GM21825 (cell line): ENCODE data around the gene IL25.
"Not testable (repeated sequence)": the region's sequence is repeated elsewhere in the genome, so short reads cannot be mapped to it uniquely, and the experiment has no call there.

ENCODE experiments used
- ATAC-seq: cut with Tn5 transposase; IDR thresholded peaks from one replicate; pipeline ENCODE4 v1.9.1; 2021; ENCODE audit warnings: mild to moderate bottlenecking, moderate library complexity; ENCODE audit not compliant: unreplicated experiment

IL25 gene

DNA sequence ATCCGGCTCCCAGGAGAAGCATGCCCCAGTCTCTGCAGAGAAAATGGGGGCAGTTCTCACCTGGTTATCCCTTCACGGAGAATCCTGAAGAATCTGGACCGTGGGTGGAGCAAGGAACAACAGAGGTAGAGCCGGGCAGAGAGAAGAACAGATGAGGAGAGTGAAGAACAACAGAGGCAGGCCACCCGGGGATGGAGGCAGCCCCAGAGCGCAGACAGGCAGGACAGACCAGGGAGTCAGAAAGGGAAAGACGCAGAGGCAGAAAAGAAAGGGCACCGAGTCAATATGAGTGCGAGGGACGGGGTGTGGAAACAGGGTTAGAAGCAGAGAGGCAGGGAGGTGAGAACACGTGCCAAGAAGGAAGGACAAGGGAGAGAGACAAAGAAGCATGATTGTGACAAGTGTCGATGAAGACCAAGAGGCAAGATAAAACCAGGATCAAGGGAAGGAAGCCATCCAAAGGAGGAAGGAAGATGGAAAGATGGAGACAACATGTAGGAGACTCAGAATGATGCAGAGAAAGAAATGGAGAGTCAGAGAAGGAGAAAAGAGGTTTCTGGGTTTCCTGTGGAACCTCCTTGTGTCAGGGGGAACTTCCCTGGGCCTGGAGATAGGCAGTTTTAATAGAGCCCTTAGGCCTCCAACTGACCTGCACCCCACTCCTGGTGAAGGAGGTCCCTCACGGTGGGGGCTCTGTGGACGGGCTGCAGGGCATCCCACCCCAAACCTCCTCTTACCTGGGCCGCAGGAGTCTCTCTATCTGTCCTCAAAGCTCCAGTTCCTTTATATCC lies 35.1 kb downstream of the IL25 start, which contains the start of gene MYH6:
Gene MYH6, minus strand, starts transcription at position 758 of the 791 bp plus-strand sequence. CDS start 1,050 bp downstream, outside the sequence.
- no peak for ATAC-seq

DNA sequence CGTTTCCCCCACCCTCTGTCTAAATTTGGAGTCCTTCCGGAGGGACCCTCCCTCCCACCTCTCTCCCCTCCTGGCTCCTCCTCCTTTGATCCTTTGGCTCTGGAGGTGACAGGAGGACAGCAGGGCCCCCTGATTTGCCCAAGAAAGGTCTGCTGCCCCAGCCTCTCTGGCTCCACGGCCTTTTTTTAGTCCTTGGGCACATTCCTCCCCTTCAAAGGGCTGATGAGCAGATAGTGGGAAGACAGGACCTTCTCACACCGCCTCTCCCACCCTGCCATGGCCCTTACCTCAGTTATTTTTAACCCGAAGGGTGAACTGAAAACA lies 35.7 kb downstream of the IL25 start:
- no peak for ATAC-seq

GRCh38 chr14:23409475-23409874 lies 36.9 kb downstream of the IL25 start:
- no peak for ATAC-seq

DNA sequence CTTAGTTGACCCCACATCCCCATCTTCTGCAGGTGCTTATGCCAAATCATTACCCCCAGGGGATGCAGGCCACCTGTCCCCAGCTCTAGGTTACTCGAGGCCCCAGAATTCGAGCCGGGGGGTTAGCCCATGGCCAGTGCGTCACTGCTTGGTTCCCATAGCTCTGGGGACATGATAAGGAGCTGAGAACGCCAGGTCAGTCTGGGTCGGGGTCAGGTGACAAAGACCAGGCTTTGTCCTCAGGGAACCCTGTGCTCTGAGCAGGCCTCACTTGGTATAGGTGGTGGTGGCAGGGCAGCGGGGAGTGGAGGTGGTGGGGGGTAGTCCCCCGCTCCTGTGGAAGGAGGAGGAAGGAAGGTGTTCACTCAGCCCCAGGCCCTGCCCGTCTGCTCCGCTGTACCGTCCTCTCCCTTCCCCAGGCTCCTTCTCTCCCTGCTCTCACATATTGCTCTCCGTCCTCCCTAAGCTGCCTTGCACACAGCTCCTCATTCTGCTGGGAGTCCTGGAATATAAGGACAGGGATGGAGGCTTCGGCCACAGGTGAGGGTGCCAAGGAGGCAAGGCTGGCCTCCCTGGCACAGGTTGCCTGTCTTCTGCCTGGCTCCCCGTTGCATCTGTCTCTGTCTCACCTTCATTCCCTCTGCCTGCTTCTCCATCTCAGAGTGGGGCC lies 37.5 kb downstream of the IL25 start:
- ATAC-seq = no peak

DNA sequence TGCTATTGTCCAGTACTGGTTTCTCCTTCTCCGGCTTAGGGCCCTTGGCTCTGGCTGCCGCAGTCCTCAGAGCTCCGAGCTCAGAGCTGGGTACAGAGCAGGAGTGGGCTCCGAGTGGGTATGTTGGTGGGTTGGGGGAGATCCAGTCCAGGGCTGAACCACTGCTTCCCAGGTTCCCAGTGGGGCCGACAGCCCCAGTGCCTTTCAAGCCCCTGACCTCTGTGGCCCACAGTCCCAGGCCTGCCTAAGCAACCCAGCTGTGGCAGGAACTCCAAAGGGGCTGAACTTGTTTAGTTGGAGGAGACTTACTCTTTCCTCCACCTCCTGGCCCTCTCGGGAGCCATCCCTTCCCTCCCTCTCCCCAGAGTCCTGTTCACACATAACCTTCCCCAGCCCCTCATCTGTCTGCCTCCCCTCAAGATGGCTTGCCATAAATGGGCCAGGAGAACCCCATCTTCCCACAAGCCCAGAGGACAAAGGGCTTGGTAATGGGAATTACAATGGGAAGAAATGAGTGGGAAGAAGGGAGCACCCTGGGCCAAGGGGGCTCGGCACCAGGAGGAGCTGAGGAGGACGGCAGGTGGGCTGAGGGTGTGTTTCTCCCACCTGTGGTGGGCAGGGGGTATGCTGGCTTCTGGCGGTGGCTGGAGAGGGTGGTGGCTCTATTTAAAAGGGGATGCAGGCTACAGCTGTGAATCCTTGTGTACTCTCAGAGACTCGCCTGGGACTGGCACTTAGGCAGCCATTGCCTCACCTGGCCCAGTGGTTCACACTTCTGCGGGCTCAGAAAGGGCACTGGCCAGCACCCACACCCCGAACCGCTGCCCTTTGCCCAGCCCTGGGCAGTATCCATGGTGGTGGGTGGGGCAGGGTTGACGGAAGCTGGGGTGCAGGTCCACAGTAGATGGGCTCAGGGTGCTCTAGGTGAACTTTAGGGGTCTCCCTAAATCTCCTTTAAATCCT lies 39.2 kb downstream of the IL25 start:
- no peak for ATAC-seq

DNA sequence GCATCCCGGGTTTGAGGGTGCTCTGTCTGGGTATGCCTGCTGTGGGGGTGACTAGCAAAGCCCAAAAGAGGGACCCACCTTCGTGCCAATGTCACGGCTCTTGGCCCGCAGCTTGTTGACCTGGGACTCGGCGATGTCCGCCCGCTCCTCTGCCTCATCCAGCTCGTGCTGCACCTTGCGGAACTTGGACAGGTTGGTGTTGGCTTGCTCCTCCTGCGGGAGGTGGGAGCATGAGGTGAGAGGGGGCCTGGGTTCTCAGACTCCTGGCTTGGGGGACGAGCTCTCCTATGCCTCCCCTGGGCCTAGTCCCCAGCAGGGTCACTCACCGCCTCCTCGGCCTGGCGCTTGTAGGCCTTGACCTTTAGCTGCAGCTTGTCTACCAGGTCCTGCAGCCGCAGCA lies 41.1 kb downstream of the IL25 start:
- no peak for ATAC-seq

- ATAC-seq = no peak
Measured at GRCh38 chr14:23414254-23414653, 41.6 kb downstream of the IL25 start.

GRCh38 chr14:23414906-23415820 lies 42.6 kb downstream of the IL25 start:
- ATAC-seq = no peak

DNA sequence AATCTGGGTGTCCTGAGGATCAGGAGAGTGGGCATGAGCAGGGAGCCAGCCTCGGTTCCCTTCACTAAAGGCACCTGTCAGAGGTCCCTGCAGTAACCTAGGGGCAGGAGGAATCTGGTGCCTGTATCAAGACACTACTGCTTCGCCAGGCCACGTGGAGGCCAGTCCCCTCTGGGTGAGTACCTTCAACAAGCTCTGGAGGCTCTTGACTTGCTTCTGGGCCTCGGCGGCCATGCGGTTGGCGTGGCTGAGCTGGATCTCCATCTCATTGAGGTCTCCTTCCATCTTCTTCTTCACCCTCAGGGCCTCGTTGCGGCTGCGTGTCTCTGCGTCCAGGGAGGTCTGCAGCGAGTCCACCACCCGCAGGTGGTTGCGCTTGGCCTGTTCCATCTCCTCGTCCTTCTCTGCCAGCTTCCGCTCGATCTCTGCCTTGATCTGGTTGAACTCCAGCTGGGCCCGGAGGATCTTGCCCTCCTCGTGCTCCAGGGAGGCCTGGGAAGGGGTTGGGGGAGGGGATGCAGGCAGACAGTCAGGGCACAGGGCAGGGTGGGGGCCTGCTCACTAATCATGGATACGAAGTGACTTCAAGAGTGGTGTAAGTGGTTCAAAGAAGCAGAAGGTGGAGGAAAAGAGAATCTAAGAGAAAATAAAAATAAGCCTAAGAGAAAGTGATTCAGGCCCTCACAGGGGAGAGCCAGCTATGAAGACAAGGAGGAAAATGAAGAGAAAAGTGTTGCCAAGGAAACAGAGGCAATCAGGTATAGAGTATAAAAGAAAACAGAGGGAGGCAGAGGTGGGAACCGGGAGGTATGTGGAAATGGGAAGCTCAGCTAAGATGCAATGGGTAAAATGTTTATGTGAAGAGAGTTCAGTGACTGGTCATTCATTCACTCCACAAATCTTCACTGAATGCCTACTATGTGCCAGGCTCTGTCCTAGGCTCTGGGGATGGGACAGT lies 43.5 kb downstream of the IL25 start:
- no peak for ATAC-seq

GRCh38 chr14:23416801-23417200 lies 44.2 kb downstream of the IL25 start:
- ATAC-seq = no peak

GRCh38 chr14:23417269-23417668 lies 44.7 kb downstream of the IL25 start:
- ATAC-seq = not testable (repeated sequence)

DNA sequence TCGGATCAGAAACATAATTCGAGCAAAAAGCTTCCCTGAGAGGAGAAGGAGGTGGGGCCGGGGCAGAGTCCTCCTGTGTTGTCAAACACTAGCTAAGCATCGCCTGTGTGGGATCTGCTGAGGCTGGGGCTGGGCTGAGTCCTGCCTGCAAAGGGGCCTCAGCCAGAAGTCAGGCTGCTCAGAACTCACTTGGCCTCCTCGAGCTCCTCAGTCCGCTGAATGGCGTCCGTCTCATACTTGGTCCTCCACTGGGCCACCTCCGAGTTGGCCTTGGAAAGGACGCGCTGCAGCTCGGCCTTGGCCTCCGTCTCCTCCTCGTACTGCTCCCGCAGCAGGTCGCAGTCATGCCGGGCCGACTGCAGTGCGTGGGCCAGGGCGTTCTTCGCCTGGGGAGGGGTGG lies 45.4 kb downstream of the IL25 start:
- no peak for ATAC-seq

- ATAC-seq = not testable (repeated sequence)
Measured at GRCh38 chr14:23419646-23420045, 47.0 kb downstream of the IL25 start.

DNA sequence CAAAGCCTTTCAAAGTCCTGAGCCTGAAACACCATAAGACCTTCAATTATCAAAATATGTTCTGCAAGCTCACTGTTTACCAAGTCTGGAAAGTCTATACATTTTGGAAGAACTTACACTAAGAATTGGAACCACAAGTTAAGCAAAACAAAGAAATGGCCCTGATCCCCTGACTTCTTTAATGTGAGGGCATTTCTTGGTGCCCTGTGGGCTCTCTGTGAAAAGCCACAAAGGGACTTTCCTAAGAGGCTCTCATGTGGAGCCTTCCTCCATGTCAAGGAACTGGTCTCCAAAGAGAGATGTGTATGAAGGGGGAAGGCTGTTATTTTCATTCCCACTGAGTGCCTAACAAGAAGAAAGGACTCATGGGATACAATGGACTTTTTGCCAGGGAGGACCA lies 49.0 kb downstream of the IL25 start:
- no peak for ATAC-seq

- no peak for ATAC-seq
Measured at GRCh38 chr14:23423657-23424056, 51.0 kb downstream of the IL25 start.

- ATAC-seq = no peak
Measured at GRCh38 chr14:23425169-23425568, 52.6 kb downstream of the IL25 start.

DNA sequence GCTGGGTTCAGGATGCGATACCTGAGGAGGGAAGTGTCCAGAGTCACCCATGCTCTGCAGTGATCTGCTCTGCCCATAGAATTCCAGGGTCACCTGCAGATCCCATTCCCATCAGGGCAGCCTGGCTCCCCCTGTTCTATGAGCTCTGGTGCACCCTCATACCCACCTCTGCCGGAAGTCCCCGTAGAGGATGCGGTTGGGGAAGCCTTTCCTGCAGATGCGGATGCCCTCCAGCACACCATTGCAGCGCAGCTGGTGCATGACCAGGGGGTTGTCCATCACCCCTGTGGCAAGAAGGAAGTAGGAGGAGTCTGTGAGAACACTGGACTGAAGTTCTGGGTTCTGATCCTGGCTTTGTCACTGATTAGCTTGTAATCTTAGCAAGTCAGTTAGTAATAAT lies 53.2 kb downstream of the IL25 start:
- ATAC-seq = not testable (repeated sequence)
